K562 (cell line): ENCODE data around the gene DPYSL4. TPM values are rescaled to one million over a fixed set of nuclear protein-coding genes. Genes with fewer than 3 reads are reported as not detected.

ENCODE experiments used
- ATAC-seq: fragments of 200-7000 bp; cut with Tn5 transposase; 3 replicates; pipeline ENCODE4 v1.9.1; 2020; ENCODE audit warnings: moderate library complexity
- BruUV-seq: library from RNA; stranded (reverse); fragments of 400-500 nt; replicated peaks from 2 replicates; lab custom pipeline; 2021; lab: Mats Ljungman, UMichigan
- CTCF ChIA-PET: fragments of 300-600 bp; formaldehyde crosslinking; extraction: SDS; loops from one replicate; lab custom pipeline; 2021; ENCODE audit warnings: low intra/inter-chr PET ratio; lab: Yijun Ruan, JAX
- POLR2A ChIA-PET: fragments of 300-600, 350-650 bp; sonication (Branson Sonifier 250); formaldehyde crosslinking; extraction: SDS; loops from one replicate; lab custom pipeline; 2021; ENCODE audit warnings: antibody characterized with exemption, inconsistent platforms; lab: Yijun Ruan, JAX
- DNase-seq, 4 experiments: peaks; one replicate each; pipeline versions ENCODE4 v3.0.0 to v3.0.0-alpha.2; 2011 to 2018; ENCODE audit warnings: low spot score in 3 of 4, mixed read lengths in 3 of 4; ENCODE audit errors: extremely low read depth in 1 of 4
- FAIRE-seq: peaks from 2 replicates; lab custom pipeline; 2011; peaks lifted over from hg19 to GRCh38; lab: Jason Lieb, UNC
- H2AFZ ChIP-seq: 2 replicates; pipeline ENCODE4 v1.6.0; 2011; ENCODE audit warnings: low read depth, low read length, control low read depth, inconsistent platforms
- H3K27ac ChIP-seq: fragments of 200-600 bp; 3 replicates; pipeline ENCODE4 v1.8.0; 2011; ENCODE audit warnings: low read depth, mild to moderate bottlenecking, control low read depth, inconsistent platforms, low read length, moderate library complexity, mixed read lengths; ENCODE audit errors: extremely low read depth
- H3K27me3 ChIP-seq, 2 experiments: fragments of 300-600 bp in 1 of 2; 2 replicates in 1 of 2; 3 replicates in 1 of 2; pipeline versions ENCODE4 v1.6.0 to v1.8.0; 2011; ENCODE audit warnings: inconsistent platforms in 2 of 2, low read length in 2 of 2, mild to moderate bottlenecking in 1 of 2, mixed read lengths in 1 of 2, moderate library complexity in 1 of 2; ENCODE audit not compliant: control insufficient read depth in 2 of 2, insufficient read depth in 2 of 2
- H3K36me3 ChIP-seq: fragments of 300-600 bp; 3 replicates; pipeline ENCODE4 v1.8.0; 2011; ENCODE audit warnings: mild to moderate bottlenecking, low read length, inconsistent platforms; ENCODE audit not compliant: control insufficient read depth, insufficient read depth
- H3K4me1 ChIP-seq, 2 experiments: fragments of 200-600 bp in 1 of 2; replicated peaks in 1 of 2; 2 replicates in 1 of 2; 3 replicates in 1 of 2; pipeline versions ENCODE4 v1.5.1 to v1.8.0; 2011; ENCODE audit warnings: inconsistent platforms in 2 of 2, low read length in 2 of 2, mild to moderate bottlenecking in 1 of 2, mixed read lengths in 1 of 2, moderate library complexity in 1 of 2; ENCODE audit not compliant: control insufficient read depth in 2 of 2, insufficient read depth in 2 of 2
- H3K4me2 ChIP-seq: 2 replicates; pipeline ENCODE4 v1.6.1; 2011; ENCODE audit warnings: low read length, control low read depth, inconsistent platforms, mixed read lengths; ENCODE audit not compliant: insufficient read depth
- H3K4me3 ChIP-seq: fragments of 200-600 bp; sonication (generic), shearing (Covaris generic); 2 replicates; pipeline ENCODE4 v1.5.1; 2016; ENCODE audit warnings: control low read depth, inconsistent platforms
- H3K79me2 ChIP-seq: fragments of 200-600 bp; 3 replicates; pipeline ENCODE4 v1.8.0; 2011; ENCODE audit warnings: low read length, inconsistent platforms; ENCODE audit not compliant: control insufficient read depth, insufficient read depth
- H3K9ac ChIP-seq, 2 experiments: 2 replicates each; pipeline versions ENCODE4 v1.6.0 to v1.6.1; 2011; ENCODE audit warnings: low read depth in 2 of 2, low read length in 2 of 2, control low read depth in 1 of 2, inconsistent platforms in 1 of 2, mild to moderate bottlenecking in 1 of 2, mixed read lengths in 1 of 2; ENCODE audit not compliant: insufficient read depth in 1 of 2
- H3K9me1 ChIP-seq: one replicate; pipeline ENCODE4 v1.6.0; 2011; ENCODE audit warnings: inconsistent platforms, mild to moderate bottlenecking, low read length, moderate library complexity; ENCODE audit not compliant: control insufficient read depth, insufficient read depth
- H3K9me3 ChIP-seq: replicated peaks from 2 replicates; pipeline ENCODE4 v1.5.1; 2011; ENCODE audit warnings: low read depth, low read length, inconsistent platforms; ENCODE audit not compliant: control insufficient read depth, insufficient read depth
- H4K20me1 ChIP-seq: replicated peaks from 2 replicates; pipeline ENCODE4 v1.6.1; 2011; ENCODE audit warnings: low read length, inconsistent platforms, mixed read lengths; ENCODE audit not compliant: control insufficient read depth, insufficient read depth
- ATF6 ChIP-seq: sonication (generic); formaldehyde crosslinking; IDR thresholded peaks from 2 replicates; pipeline ENCODE4 v1.4.0; 2020; ENCODE audit warnings: mild to moderate bottlenecking, missing genetic modification reagents
- BRD9 ChIP-seq: fragments of 450-650 bp; IDR thresholded peaks from 2 replicates; pipeline ENCODE4 v1.6.1; 2018; ENCODE audit warnings: low read depth; ENCODE audit not compliant: partially characterized antibody
- CHD4 ChIP-seq: fragments of 200-600 bp; sonication (generic); IDR thresholded peaks from 3 replicates; pipeline ENCODE4 v1.6.1; 2012; ENCODE audit warnings: low read depth, mild to moderate bottlenecking, mixed read lengths, low read length, inconsistent platforms; ENCODE audit not compliant: insufficient read depth, insufficient replicate concordance, poor library complexity, severe bottlenecking
- CREB5 ChIP-seq: fragments of 250-450 bp; sonication (Bioruptor Pico); IDR thresholded peaks from 2 replicates; pipeline ENCODE4 v1.5.0; 2020; ENCODE audit warnings: mild to moderate bottlenecking
- FOXA3 ChIP-seq, 2 experiments: fragments of 450-650 bp in 1 of 2; sonication (generic) in 1 of 2; formaldehyde crosslinking; IDR thresholded peaks in 1 of 2; conservative IDR thresholded peaks in 1 of 2; 2 replicates each; pipeline versions ENCODE4 v1.4.0 to v1.8.0; 2020 to 2022; ENCODE audit warnings: mild to moderate bottlenecking in 2 of 2, missing genetic modification reagents in 1 of 2
- IFI16 ChIP-seq: fragments of 250-450 bp; sonication (Bioruptor Pico); IDR thresholded peaks from 2 replicates; pipeline ENCODE4 v2.1.2; 2022; ENCODE audit warnings: mild to moderate bottlenecking, inconsistent platforms
- MCM7 ChIP-seq, 2 experiments: fragments of 450-650 bp; IDR thresholded peaks; 2 replicates each; pipeline ENCODE4 v1.6.1; 2016 to 2018
- NCOA4 ChIP-seq: fragments of 450-650 bp; IDR thresholded peaks from 2 replicates; pipeline ENCODE4 v1.6.1; 2018; ENCODE audit warnings: mild to moderate bottlenecking; ENCODE audit not compliant: partially characterized antibody
- NFE2 ChIP-seq: IDR thresholded peaks from 2 replicates; pipeline ENCODE4 v1.6.1; 2014; ENCODE audit warnings: antibody characterized with exemption, low read depth
- POLR2AphosphoS5 ChIP-seq: IDR thresholded peaks from 2 replicates; pipeline ENCODE4 v1.6.1; 2011; ENCODE audit warnings: mild to moderate bottlenecking, low read depth, low read length, moderate library complexity; ENCODE audit not compliant: control insufficient read depth, insufficient read depth
- STAG1 ChIP-seq: sonication (generic); formaldehyde crosslinking; IDR thresholded peaks from 2 replicates; pipeline ENCODE4 v1.5.0; 2020; ENCODE audit warnings: missing genetic modification reagents, borderline replicate concordance
- TARDBP ChIP-seq: fragments of 450-650 bp; IDR thresholded peaks from 2 replicates; pipeline ENCODE4 v1.6.1; 2016
- ZNF3 ChIP-seq: fragments of 250-450 bp; sonication (Bioruptor Pico); IDR thresholded peaks from 2 replicates; pipeline ENCODE4 v1.5.0; 2021; ENCODE audit warnings: mild to moderate bottlenecking, moderate library complexity
- WGBS: fragments of 100-300 bp; shearing (Covaris generic); methylation state at CpG from one replicate; pipeline ENCODE4 v1.1.6; 2016; ENCODE audit warnings: low coverage, mixed read lengths; ENCODE audit not compliant: insufficient coverage; ENCODE audit errors: missing lambda C conversion rate; 5-methylcytosine and 5-hydroxymethylcytosine counted together
- in situ Hi-C: fragments of 300-500 bp; cut with MboI; formaldehyde crosslinking; loops from 4 replicates; pipeline ENCODE4 v1.15.0; 2018; ENCODE audit warnings: inconsistent platforms, mixed read lengths
- intact Hi-C: fragments of 100-400 bp; cut with micrococcal nuclease; formaldehyde crosslinking; loops from 2 replicates; pipeline ENCODE4 v1.14.2; 2022
- polyA plus RNA-seq, 8 experiments: library from polyadenylated mRNA; depleted of rRNA in 4 of 8; stranded (reverse) in 5 of 8; unstranded in 3 of 8; fragments of >200 nt; fragmentation: Nextera tagmentation in 2 of 8; fragmentation: Illumina TruSeq in 1 of 8; extraction: Ambion mirVana in 2 of 8; extraction: Trizol in 1 of 8; gene quantifications; 2 replicates each; pipeline versions ENCODE4 v1.2.1 to v1.2.3, GENCODE V29; 2011 to 2014; ENCODE audit warnings: inconsistent platforms in 1 of 8, missing spikeins in 1 of 8
- total RNA-seq, 7 experiments: library from RNA; depleted of rRNA in 6 of 7; stranded (reverse); fragments of >200 nt in 6 of 7; fragmentation: Illumina TruSeq in 2 of 7; extraction: Trizol in 2 of 7; gene quantifications; 2 replicates each; pipeline versions ENCODE4 v1.2.1 to v1.2.3, GENCODE V29; 2011 to 2021; ENCODE audit warnings: low replicate concordance in 1 of 7

The DPYSL4 gene
- total and polyA plus RNA-seq, 9 of the 15 experiments (the other 6 are each of a cell fraction or from before 2014, with no cell fraction given): 0.03 TPM; not detected in 8

- ChIA-PET POLR2A (no interaction called here), CTCF (no interaction called here)
- TF ChIP-seq CHD4 (no peak), MCM7 (IDR thresholded peaks at IDR 0.05) (no peak), ZNF3 (CRISPR knock-in tag) (no peak), FOXA3 (CRISPR knock-in tag; conservative IDR thresholded peaks at IDR 0.05 in 1 of 2, IDR thresholded peaks at IDR 0.05 in 1 of 2) (no peak), TARDBP (no peak), ATF6 (no peak), POLR2AphosphoS5 (no peak), NFE2 (no peak), BRD9 (no peak), IFI16 (CRISPR knock-in tag) (no peak), NCOA4 (no peak), STAG1 (CRISPR knock-in tag) (no peak), CREB5 (CRISPR knock-in tag) (no peak)
- Histone ChIP-seq H3K4me3 (no peak overlapping the region), H3K4me1 (peaks cover 0 to 20% of the 10 kb centered on the region in 2 experiments; a peak in 2 of 5 replicates), H4K20me1 (peaks cover 6% of the 10 kb centered on the region; the same call in 1 of the 2 replicates), H2AFZ (no peak overlapping the region), H3K36me3 (no peaks in the 10 kb centered on the region), H3K9me1 (no peaks in the 10 kb centered on the region), H3K9ac (no peak overlapping the region), H3K4me2 (no peak overlapping the region), H3K27ac (no peak overlapping the region), H3K27me3 (peaks cover 24 to 96% of the 10 kb centered on the region in 2 experiments; a peak in 3 of 5 replicates), H3K79me2 (no peaks in the 10 kb centered on the region), H3K9me3 (no peaks in the 10 kb centered on the region)
- WGBS: 0% methylated on average over 8 of the region's 9 CpGs
- FAIRE-seq: no peak
- BruUV-seq: no TSS peak
- in situ Hi-C loops (no loop called here), intact Hi-C loops (no loop called here)
- DNase-seq: no peak
- ATAC-seq: no peak
Observed at GRCh38 chr10:132237871-132238270, 51.1 kb downstream of the DPYSL4 start.
